Left ventricle myocardium superior (tissue), 1 donor: Measurements from ENCODE around the gene DNAJB13. TPM values are rescaled to one million over a fixed set of nuclear protein-coding genes. Genes with fewer than 3 reads are reported as not detected.

Source experiments
- ATAC-seq: fragments of 200-7000 bp; cut with Tn5 transposase; one replicate; pipeline ENCODE4 v1.9.1; 2020; ENCODE audit warnings: mild to moderate bottlenecking, moderate library complexity
- DNase-seq: peaks from one replicate; pipeline ENCODE4 v3.0.0-alpha.2; 2020
- intact Hi-C: fragments of 100-400 bp; cut with micrococcal nuclease; formaldehyde crosslinking; loops from one replicate; pipeline ENCODE4 v1.11.0; 2022
- total RNA-seq: library from RNA; stranded (reverse); fragmentation: NEBNext Ultra II Directional; extraction: Animal tissue kit (Norgen Biotek cat#: 25700); gene quantifications from one replicate; pipeline ENCODE4 v1.2.1, GENCODE V29; 2021
- donor health status: DM: no; HTN: yes; CAD: no; lungs with severe emphysema.

Gene DNAJB13
- total RNA-seq, 1 donor from 2014 or later = not detected

DNA sequence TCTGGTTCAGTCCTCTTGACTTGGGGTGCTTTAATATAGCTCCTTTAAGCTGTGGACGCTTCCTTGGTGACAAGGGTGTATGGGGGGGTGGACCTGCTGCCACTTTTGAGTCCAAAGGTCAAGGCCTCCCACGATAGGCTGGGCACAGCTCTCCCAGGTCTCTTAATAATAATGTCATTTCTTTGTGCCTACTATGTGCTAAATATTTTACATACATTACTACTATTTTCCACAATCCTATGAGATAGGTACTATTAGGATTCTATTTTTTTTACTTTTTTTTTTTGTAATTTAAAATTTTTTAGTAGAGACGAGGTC, 58.4 kb downstream of the DNAJB13 start:
- DNase-seq (no peak), ATAC-seq (no peak)
- intact Hi-C loops = no loop called here

DNA sequence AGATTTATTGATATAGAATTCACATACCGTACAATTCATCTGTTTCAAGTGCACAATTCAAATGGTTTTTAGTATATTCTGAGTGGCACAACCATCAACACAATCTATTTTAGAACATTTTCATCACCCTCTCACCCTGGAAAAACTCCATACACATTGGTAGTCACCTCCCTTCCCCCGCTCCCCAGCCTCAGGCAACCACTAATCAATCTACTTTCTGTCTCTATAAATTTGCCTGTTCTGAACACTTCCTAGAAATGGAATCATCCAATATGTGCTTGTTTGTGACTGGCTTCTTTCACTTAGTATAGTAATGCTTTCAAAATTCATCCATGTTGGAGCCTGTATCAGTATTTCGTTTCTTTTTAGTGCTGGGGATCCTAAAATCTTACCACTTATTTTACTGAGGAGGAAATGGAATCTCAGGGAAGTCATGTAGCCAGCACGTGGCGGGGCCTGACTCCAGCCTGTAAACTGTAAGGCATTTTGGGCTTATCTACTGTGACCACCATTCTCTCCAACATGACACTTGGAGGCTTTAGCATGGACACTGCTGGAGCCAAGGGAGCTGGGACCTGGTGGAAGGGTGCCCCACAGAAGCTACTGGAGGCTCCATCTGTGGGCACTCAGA, 59.0 kb downstream of the DNAJB13 start:
- ATAC-seq (no peak), DNase-seq (no peak)
- intact Hi-C loops = no loop called here

DNA sequence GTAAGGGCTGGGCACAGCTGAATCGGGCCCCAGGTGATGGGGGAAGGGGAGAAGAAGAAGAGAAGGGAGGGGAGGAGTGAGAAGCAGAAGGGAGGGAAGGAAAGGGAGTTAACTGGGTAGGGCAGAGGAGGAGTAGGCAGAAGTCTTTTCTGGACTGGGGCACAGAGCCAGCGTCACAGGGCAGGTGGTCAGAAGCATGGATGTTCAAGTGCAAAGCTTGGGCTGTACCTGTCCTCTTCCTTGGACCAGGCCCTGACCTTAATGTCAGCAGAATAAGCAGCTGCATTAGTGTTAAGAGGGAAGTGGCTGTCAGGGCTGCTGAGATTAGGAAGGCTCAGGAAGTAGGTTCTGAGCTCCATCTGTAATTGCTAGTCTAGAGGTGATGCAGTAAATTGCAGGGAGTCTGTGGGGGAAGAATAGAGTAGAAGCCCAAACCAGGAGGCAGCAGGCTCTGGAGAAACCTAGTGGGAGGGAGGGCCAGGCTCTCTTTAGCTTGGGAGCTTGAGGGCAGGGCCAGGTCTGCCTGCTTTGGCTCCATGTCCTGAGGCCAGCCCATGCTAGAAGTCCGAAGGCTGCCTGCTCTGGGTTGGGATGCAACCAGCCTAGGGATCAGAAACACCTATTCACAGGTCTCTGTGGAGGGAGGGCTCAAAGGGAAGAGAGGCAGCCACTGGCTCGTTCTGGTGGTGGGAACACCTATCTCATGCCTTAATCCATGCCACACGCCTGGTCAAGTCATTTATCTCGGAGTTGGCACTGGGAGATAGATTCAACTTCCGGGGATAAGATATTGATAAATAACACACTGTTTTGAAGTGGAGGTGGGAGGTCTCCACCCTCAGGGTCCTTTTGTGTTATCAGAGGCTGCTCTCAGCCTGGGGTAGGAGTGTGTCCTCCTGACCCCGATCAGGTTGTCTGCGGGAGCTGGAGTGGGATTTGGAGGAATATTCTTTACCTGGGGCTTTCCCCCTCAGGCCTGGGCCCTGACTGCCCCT, 59.8 kb downstream of the DNAJB13 start:
- intact Hi-C loops = no loop called here
- DNase-seq (no peak), ATAC-seq (no peak)

- DNase-seq (no peak), ATAC-seq (peak; percentile 9)
- intact Hi-C loops = no loop called here
Measured at GRCh38 chr11:74011360-74012073, 60.7 kb downstream of the DNAJB13 start.

- intact Hi-C loops = no loop called here
- no peak for DNase-seq
- ATAC-seq = no peak
Measured at GRCh38 chr11:74012074-74012809, 61.4 kb downstream of the DNAJB13 start.

DNA sequence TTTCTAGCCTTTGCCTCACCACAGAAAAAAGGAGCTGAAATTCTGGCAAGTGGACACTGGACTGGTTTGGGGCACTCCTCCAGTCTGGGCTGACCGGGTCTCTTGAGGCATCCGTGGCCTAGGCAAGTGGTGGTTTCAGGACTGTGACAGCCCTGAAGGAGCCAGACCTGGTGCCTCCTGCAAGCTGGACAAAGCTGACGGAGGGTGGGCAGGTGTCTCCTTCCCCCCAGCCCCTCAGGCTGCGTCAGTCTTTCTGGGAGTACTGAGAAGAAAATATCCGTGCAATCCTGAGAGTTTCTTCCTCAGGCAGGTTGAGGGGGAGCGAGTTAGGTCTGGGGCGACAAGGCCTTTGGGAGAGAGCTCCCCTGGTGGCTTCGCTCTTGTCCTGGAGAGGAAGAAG, 62.3 kb downstream of the DNAJB13 start:
- intact Hi-C loops = no loop called here
- ATAC-seq (no peak), DNase-seq (no peak)

DNA sequence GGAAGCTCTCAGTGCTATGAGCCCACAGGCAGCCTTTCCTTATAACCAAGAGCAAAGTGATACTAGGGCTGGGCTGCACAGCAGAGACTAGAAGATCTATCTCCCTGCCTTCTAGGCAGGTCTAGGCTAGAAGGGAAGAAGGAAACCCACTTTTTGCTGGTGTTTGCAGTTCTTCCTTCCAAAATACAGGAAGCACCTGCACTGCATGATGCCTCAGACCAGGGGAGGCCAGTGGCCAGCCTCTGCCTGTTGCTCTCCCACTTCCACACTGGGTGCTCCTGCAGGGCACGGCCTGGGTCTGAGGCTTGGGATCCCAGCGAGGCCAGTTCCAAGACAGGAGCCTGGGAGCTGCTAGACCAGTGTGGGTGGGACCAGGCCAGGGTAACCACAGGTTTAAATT, 64.1 kb downstream of the DNAJB13 start:
- intact Hi-C loops = no loop called here

DNA sequence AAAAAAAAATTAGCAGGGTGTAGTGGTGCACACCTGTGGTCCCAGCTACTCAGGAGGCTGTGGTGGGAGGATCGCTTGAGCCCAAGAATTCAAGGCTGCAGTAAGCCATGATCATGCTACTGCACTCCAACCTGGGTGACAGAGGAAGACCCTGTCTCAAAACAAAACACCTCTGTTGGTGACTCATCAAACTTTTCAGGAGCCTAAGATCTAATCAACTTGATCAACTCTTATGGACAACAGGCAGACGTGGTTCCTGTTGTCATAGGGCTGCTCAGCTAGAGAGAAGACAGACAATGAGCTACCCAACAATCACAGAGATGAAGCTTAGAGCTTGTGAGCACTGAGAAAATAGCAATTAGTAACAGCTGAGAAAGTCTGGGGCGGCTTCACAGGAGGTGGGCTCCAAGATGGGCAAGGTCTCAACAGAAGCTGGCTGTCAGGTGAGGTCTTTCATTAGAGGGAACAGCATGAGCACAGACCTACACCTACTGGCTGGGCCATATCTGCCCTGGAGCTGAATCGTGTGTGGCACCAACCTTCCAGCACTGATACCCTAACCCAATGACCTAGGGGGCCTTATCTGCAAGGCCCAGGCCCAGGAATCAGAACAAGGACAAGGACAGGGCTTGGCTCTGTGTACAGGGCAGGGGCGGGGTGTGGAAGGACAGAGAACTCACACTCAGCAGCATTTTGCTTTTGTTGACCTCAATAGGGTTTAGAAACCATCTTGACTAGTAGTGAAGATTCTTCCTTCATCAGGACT, 65.3 kb downstream of the DNAJB13 start:
- no peak for DNase-seq
- ATAC-seq = no peak
- intact Hi-C loops = no loop called here

More for the DNA sequence above, 64.1 kb downstream of the DNAJB13 start:
- ATAC-seq (no peak), DNase-seq (peak; percentile 40)

DNA sequence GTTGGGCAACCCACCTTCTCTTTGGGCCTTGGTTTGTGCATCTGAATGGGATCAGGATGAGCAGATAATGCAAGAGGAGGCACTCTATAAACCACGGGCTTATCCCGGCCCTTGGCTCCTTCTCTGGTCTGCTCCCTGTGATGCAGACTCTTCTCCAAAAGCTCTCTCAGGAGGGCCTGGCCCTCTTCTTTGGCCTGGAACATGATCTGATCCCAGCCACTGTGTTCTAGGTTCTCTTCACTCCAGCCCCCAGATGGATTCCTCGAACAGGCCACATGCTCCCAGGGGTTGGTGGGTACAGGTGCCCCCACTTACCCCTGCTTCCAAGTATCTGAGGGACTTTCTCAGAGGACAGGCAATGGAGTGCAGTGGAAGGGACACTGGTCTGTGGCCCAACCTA, 66.8 kb downstream of the DNAJB13 start:
- intact Hi-C loops = no loop called here
- DNase-seq (no peak), ATAC-seq (no peak)

DNA sequence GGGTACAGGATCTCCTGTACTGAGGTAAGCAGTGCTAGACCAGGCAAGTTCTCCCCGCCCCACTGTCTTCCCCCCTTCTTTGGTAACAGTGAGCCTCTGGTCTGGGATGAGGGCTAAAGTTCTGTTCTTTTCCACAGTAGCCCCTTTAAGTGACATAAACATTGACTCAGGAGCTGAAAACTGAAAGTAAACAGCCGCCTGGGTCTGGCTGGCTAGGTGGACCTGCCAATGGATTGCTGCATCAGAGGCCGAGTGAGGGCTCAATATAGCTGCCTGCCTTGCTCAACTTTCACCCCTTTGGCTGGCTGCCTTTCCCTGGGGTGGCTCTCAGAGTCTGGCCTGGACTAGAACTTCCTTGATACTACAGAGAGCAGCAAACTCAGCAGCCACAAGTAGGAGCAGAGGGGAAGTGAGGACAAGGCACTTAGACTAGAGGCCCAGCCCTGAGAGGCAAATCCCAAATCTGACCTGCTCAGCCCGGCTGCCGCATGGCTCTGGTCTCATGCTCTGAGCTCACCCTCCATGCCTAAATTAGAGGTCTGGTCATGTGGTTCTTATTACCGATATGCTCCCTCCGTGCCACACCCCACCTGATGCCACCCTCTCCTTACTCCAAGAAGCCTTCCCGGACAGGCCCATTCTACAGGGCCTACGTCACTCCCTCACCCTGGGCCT, 67.6 kb downstream of the DNAJB13 start:
- intact Hi-C loops = no loop called here
- peak; percentile 94 for ATAC-seq
- DNase-seq = peak; percentile 93

- peak; percentile 52 for DNase-seq
- ATAC-seq = peak; percentile 39
- intact Hi-C loops = no loop called here
Measured at GRCh38 chr11:74019104-74019738, 68.4 kb downstream of the DNAJB13 start.

DNA sequence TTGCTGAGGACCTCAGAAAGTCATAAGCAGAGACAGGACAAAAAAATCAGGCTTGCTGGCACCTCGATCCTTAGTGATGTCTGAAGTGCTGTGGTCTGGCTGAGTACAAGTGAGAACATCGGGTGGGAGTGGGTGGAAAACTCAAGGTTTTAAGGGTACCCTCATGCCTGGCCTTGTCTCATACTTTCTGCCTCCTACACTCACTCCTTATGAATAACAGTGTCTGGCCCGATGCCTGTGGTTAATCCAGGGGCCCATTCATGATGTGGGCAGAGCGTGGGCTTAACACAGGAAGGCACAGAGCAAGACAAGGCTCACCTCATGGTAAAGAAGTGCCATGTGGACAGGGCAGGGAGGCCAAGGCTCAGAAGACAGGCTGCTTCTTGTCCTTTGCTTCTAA, 69.0 kb downstream of the DNAJB13 start:
- DNase-seq (no peak), ATAC-seq (no peak)
- intact Hi-C loops = no loop called here

Other genes starting within 250 kb of the DNAJB13 start
- 96.3 TPM for gene RAB6A, start 190.0 kb upstream of the DNAJB13 start, total RNA-seq
- gene MRPL48, start 163.2 kb upstream of the DNAJB13 start, total RNA-seq = 44.7 TPM
- 49.9 TPM for gene COA4, start 74.2 kb upstream of the DNAJB13 start, total RNA-seq
- gene PAAF1, start 74.0 kb upstream of the DNAJB13 start, total RNA-seq = 13.7 TPM
- 28.6 TPM for gene UCP2, start 31.8 kb downstream of the DNAJB13 start, total RNA-seq
- 11.9 TPM for gene UCP3, start 58.1 kb downstream of the DNAJB13 start, total RNA-seq
- gene C2CD3, start 220.0 kb downstream of the DNAJB13 start, total RNA-seq = 10.5 TPM
- 31.2 TPM for gene PPME1, start 220.3 kb downstream of the DNAJB13 start, total RNA-seq